Activated CD8-positive, alpha-beta memory T cell treated with anti-CD3 and anti-CD28 coated beads, Interleukin-2, amount 50 U/mL, for 1 hour (primary cell): ENCODE data around the gene ACTN3.
"Not testable (repeated sequence)": the region's sequence is repeated elsewhere in the genome, so short reads cannot be mapped to it uniquely, and the experiment has no call there.

Experiments
- DNase-seq: peaks from one replicate; pipeline ENCODE4 v3.0.0-alpha.2; 2020; ENCODE audit errors: extremely low read depth

ACTN3 gene

GRCh38 chr11:66546368-66546965 is at the start of gene ACTN3:
ACTN3 (plus strand) TSS chr11:66546903; CDS start chr11:66546938, 35 bp downstream.
- no peak for DNase-seq

DNA sequence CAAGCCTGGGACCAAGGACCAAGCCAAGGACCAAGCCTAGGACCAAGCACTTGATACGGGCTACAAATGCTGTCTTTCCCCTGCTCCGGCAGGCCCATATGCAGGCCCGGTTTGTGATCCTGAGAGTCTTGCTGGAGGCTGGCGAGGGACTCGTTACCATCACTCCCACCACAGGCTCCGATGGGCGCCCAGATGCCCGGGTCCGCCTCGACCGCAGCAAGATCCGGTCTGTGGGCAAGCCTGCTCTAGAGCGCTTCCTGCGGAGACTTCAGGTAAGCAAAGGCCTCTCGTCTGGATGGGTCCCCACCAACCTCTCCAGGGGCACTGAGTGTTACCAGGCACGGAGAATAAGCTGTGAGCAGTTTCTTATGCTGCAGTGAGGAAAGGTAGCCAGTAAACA is 49.5 kb upstream of the ACTN3 start:
- DNase-seq: no peak

GRCh38 chr11:66498506-66498905 is 48.2 kb upstream of the ACTN3 start:
- DNase-seq: no peak

DNA sequence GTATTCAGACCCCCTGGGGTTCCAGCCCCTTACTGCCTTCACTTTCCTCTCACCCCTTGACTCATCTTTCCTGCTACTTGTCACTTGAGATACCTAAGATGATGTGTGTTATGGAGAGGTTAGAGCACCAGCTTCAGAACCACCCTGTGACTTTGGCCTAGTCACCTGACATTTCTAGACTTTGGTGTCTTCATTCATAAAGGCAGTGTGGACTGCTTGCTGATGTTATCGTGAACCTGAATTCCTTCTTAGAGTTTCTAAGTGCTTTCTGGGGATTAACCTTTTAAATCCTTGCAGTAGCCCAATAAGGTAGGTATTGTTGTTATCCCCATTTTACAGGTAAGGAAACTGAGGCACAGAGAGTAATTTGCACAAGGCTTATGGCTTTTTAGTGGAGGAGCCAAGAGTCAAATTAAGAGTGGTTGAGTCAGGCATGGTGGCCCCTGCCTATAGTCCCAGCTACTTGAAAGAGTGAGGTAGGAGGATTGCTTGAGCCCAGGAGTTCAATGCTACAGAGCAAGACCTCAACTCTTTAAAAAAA is 41.4 kb upstream of the ACTN3 start:
- no peak for DNase-seq

- DNase-seq: no peak
Measured at GRCh38 chr11:66509131-66509561, 37.6 kb upstream of the ACTN3 start.

DNA sequence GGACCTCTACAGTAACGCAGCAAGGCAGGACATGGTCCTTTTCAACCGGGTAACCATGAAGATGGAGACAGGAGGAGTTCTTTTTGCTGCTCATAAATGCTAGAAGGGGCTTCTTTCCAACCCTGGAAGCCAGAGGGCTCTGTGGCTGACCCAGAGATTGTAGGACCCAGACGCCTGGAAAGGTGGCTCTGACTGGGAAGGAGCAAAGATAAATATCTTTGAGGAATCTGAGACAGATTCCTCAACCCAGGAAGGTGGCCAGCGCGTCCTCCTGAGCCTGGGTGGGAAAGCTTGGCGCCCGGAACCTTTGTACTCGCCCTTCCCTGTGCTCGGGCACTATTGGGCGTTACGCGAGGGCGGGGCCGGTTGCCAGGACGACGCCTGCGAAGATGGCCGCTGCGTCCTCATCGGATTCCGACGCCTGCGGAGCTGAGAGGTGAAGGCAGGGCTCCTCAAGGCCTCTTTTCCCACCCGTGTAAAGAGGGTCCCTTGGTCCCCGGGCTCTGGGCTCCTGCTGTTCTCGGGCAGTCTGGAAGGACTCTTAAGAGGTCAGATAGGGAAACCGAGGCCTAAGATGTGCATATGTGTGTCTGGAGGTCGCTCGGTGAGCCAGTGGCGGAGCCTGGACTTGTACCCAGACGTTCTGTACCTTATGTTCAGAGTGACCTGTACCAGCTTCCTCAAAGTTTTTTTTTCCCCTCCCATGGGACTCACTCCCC is 36.3 kb upstream of the ACTN3 start, which contains the start of gene BBS1:
BBS1 (plus strand) TSS at position 365 of the 719 bp plus-strand sequence; CDS start at position 390, 25 bp downstream.
- peak; percentile 39 for DNase-seq

DNA sequence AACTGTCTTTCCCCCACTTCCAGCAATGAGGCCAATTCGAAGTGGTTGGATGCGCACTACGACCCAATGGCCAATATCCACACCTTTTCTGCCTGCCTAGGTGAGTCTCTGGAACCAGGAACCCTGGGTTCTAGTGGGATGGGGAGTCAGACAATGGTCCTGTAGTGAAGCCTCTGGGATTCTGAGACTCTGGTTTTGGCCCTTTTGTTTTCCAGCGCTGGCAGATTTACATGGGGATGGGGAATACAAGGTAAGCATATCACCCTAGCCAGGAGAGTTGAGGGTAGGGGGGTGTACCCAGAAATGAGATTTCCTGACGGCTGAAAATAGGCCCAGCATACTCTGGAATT is 35.7 kb upstream of the ACTN3 start:
- no peak for DNase-seq

DNA sequence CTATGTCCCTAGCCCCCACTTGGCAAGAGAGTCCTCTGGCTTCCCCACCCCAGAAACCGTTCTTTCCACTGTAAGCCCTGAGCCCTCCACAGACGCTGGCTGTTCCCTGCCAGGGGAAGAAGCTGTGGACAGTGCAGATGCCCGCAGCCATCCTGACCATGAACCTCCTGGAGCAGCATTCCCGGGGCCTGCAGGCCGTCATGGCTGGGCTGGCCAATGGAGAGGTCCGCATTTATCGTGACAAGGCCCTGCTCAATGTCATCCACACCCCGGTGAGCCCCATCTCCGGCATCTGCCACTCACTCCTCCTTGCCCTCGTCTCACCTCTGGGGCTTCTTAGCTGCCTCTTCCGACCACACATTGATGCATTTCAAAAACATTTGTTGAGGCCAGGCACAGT is 23.1 kb upstream of the ACTN3 start:
- no peak for DNase-seq

DNA sequence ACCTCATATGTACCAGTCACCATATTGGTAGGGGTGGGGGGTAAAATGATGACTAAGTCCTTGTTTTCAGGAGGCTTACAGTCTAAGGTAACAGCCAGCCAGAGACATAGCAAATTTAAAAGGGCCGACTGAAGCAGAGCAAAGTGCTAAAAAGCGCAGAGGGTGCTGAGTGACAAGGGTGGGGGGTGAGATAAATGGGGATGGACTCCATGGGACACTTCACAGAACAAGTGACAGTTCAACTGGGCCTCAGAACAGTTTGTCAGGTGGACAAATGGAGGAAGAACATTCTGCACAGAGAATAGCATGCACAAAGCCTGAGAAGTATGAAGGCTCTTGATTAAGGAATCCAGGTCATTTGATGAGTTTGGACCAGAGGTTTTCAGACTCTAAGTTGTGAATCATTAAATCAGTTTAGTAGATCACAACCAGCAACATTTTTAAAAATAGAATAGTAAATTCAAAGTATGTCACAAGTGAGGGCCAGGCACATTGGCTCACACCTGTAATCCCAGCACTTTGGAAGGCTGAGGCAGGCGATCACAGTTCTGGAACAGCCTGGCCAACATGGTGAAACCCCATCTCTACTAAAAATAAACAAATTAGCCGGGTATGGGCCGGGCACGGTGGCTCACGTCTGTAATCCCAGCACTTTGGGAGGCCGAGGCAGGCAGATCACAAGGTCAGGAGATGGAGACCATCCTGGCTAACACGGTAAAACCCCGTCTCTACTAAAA is 22.2 kb upstream of the ACTN3 start:
- DNase-seq: no peak

DNA sequence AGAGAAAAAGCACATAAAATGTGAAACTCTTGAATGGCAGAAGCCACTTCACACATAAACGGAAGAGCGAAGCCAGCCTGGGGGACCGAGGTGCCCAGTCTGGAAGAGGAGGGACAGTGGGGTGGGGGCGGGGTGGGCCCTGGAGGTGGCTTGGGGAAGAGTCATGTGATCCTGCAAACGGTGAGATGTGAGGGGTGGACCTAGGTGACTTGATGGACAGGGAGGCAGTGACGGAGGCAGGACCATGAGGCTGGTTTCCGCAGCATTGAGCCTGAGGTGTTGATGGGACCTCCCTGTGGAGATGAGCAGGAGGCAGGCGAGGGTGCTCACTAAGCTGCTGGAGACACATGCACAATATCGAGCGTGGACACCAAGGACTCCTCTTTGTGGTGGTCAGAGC is 17.6 kb upstream of the ACTN3 start:
- no peak for DNase-seq

GRCh38 chr11:66529655-66530054 is 17.0 kb upstream of the ACTN3 start:
- no peak for DNase-seq

DNA sequence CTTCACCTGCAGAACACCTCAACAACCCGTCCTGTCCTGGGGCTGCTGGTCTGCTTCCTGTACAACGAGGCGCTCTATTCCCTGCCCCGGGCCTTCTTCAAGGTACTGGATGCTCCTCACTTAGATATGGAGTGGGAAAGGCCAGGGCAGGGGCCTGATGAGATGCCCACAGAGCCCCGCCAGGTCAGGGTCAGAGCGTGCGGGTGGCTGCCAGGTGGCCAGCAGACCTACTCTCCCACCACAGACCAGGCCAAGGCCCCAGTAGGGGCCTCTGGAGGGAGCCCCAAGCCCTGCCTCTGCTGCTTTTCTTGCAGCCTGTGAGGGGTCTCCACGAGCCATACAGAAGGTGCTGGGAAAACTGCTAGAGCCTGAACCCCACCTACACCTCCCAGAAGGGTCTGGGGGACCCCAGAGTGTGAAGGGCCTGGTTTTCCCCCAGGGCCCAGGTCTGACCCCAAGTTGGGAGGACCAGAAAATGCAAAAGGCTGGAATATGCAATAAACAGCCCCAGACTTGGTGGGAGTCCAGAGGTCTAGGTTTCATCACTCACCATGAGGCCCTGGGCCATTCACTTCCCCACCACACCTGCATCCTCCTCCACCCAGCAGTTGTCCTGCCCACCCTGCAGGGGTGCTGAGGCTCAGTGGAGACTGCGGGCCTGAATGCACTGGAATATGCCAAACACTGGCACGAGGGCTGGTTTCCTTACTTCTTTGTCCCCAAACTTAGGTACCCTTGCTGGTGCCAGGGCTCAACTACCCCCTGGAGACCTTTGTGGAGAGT is 15.6 kb upstream of the ACTN3 start:
- DNase-seq: no peak

GRCh38 chr11:66531841-66532240 is 14.9 kb upstream of the ACTN3 start:
- no peak for DNase-seq

DNA sequence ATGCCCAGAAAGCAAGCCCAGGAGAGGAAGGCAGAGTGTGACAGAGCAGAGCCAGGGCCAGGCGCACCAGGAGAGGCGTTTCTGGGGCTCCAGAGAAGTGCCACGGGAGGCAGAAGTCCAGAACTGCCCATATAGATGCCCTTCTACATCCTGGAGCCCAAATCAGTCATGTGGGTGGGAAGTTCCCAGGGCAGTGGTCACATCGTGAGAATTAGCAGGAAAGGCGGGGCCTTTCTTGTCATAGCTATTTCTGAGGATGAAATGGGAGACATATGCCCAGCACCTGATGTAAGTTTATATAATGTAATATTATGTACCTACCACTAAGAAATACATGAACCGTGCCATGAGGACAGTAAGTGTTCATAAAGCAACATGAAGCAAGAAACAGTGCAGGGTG is 13.9 kb upstream of the ACTN3 start:
- DNase-seq: no peak

DNA sequence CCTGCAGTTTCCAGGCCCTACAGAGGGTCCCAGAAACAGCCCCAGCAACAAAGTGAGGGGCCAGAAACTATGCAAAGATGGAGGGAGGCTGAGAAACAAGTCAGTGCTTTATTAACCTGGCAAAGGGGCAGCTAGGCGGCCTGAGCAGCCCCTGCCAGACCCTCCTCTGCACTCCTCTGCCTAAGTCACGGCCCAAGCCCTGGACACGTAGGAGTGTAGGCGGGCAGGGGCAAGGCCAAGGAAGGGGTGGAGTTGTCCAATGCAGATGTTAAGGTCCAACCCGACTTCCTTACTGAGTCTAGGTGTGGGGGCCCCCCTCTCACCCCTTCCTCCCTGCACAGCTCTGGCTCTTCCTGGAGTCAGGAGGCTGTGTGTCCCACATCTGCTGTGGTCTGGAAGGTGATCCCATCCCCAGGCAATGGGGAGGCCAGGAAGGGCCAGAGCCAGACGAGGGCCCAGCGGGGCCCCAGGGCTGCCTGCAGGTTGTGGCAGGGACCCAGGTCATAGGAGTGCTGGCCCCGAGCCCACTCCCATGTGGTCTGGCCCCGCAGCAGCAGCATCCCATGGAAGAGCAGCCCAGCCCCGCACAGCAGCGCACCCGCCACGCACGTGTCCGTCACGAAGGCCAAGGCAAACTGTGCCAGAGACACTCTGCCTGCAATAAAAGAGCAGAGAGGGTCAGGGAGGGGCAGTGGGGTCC is 7.4 kb upstream of the ACTN3 start:
- DNase-seq: no peak

- no peak for DNase-seq
Measured at GRCh38 chr11:66539870-66540213, 6.9 kb upstream of the ACTN3 start.

DNA sequence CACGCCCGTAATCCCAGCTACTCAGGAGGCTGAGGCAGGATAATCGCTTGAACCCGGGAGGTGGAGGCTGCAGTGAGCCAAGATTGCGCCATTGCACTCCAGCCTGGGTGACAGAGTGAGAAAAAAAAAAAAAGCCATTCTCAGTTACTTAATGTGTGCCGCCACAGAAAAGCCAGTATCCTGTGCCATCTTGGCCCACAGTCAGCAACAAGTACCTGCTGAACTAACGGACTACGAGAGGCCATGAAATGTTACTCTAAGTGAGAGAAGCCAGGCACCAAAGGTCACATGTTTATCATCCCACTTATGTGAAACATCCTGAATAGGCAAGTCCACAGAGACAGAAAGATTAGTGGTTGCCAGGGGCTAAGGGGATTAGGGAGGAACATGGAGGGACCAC is 6.1 kb upstream of the ACTN3 start:
- not testable (repeated sequence) for DNase-seq

- DNase-seq: no peak
Measured at GRCh38 chr11:66541892-66542291, 4.8 kb upstream of the ACTN3 start.

- no peak for DNase-seq
Measured at GRCh38 chr11:66542362-66542761, 4.3 kb upstream of the ACTN3 start.

- peak; percentile 31 for DNase-seq
Measured at GRCh38 chr11:66543263-66544107, 3.2 kb upstream of the ACTN3 start.
